Fibroblast of the aortic adventitia (primary cell): Measurements from ENCODE around the gene TRIM68. TPM values are rescaled to one million over a fixed set of nuclear protein-coding genes. Genes with fewer than 3 reads are reported as not detected.

ENCODE experiments used
- DNase-seq: peaks from one replicate; pipeline ENCODE4 v3.0.0-alpha.2; 2010; ENCODE audit warnings: low read depth
- H3K4me3 ChIP-seq: 2 replicates; pipeline ENCODE4 v1.5.1; 2011; ENCODE audit warnings: low read depth, mild to moderate bottlenecking, control low read depth, low read length, moderate library complexity
- CTCF ChIP-seq: IDR thresholded peaks from 2 replicates; pipeline ENCODE4 v1.5.1; 2011; ENCODE audit warnings: mild to moderate bottlenecking, low read length, control low read depth, inconsistent platforms; ENCODE audit not compliant: insufficient read depth
- total RNA-seq: library from RNA; depleted of rRNA; stranded (reverse); fragments of >200 nt; gene quantifications from 2 replicates; pipeline ENCODE4 v1.2.3, GENCODE V29; 2012; ENCODE audit warnings: low replicate concordance

The TRIM68 gene
- total RNA-seq, 1 donor: 9.9 TPM

GRCh38 chr11:4606231-4607015 lies 1.6 kb downstream of the TRIM68 start:
- no peak for TF ChIP-seq CTCF
- peak overlapping the region; percentile 82 for H3K4me3 ChIP-seq
- peak; percentile 67 for DNase-seq

- H3K4me3 ChIP-seq: no peak overlapping the region
- no peak for DNase-seq
- TF ChIP-seq CTCF: no peak
Measured at GRCh38 chr11:4605057-4605456, 3.0 kb downstream of the TRIM68 start.

- no peak within 1 kb of the TSS for H3K4me3 ChIP-seq
- no peak for DNase-seq
- no peak for TF ChIP-seq CTCF
Measured at GRCh38 chr11:4593739-4594138, 14.3 kb downstream of the TRIM68 start, which contains the start of gene OR52I1. OR52I1 (plus strand) TSS chr11:4594039; CDS start chr11:4594039, 0 bp downstream.

- no peak for TF ChIP-seq CTCF
- DNase-seq: no peak
- no peak overlapping the region for H3K4me3 ChIP-seq
Measured at GRCh38 chr11:4589017-4589416, 19.0 kb downstream of the TRIM68 start.

GRCh38 chr11:4581443-4581842 lies 26.6 kb downstream of the TRIM68 start, which contains the start of gene OR52I2:
OR52I2 (plus strand) TSS chr11:4581743.
- DNase-seq: no peak
- no peak within 1 kb of the TSS for H3K4me3 ChIP-seq
- no peak for TF ChIP-seq CTCF

GRCh38 chr11:4580124-4580523 lies 27.9 kb downstream of the TRIM68 start:
- no peak for TF ChIP-seq CTCF
- DNase-seq: no peak
- H3K4me3 ChIP-seq: no peak overlapping the region
